ENCODE results near the gene CPEB4.

- TF ChIP-seq CTCF (IDR thresholded peaks at IDR 0.05) = no peak
- no peak for TF ChIP-seq POLR2A (IDR thresholded peaks at IDR 0.05)
- TF ChIP-seq POLR2AphosphoS5 (IDR thresholded peaks at IDR 0.05) = no peak
These were observed 29.3 kb upstream of the CPEB4 start for GRCh38 chr5:173858670-173859407.

Measured in prostate gland (tissue), 2 donors.